ENCODE data around the gene ADCY1. TPM values are rescaled to one million over a fixed set of nuclear protein-coding genes. Genes with fewer than 3 reads are reported as not detected.
A peak's percentile ranks its signal among the peaks of the same experiment; 100 is the strongest.

ADCY1 gene
- total RNA-seq, 1 experiment from 2014 or later = not detected

GRCh38 chr7:45703373-45703821 lies 129.2 kb downstream of the ADCY1 start:
- no TSS peak for BruUV-seq (replicated peaks)
- no peaks in the 10 kb centered on the region for H3K9me3 ChIP-seq (ENCODE audit: insufficient read depth, low read depth)
- no peak for TF ChIP-seq EZH2 (IDR thresholded peaks at IDR 0.05; ENCODE audit: low read depth)
- no peak for TF ChIP-seq CTCF (conservative IDR thresholded peaks at IDR 0.05)
- no peaks in the 10 kb centered on the region for H3K9me2 ChIP-seq (ENCODE audit: insufficient read depth)
- peaks cover 98% of the 10 kb centered on the region for H3K27me3 ChIP-seq (ENCODE audit: insufficient read depth, low read depth)
- H3K27ac ChIP-seq = no peak overlapping the region
- no peaks in the 10 kb centered on the region for H3K36me3 ChIP-seq (ENCODE audit: low read depth)
- H3K4me1 ChIP-seq (replicated peaks; ENCODE audit: insufficient read depth) = no peaks in the 10 kb centered on the region
- ChIA-PET POLR2A (ENCODE audit: unreplicated experiment) (no interaction called here), CTCF (no interaction called here)
- H4K20me1 ChIP-seq (ENCODE audit: insufficient read depth) = no peaks in the 10 kb centered on the region
- no peak overlapping the region for H2AFZ ChIP-seq
- no peaks in the 10 kb centered on the region for H3F3A ChIP-seq (ENCODE audit: insufficient read depth, low read depth)
- intact Hi-C loops (cut with micrococcal nuclease; ENCODE audit: unreplicated experiment) = no loop called here
- no peak for DNase-seq
- H3K79me2 ChIP-seq (ENCODE audit: low read depth) = no peaks in the 10 kb centered on the region
- H3K4me3 ChIP-seq = no peak overlapping the region
- no peak overlapping the region for H3K4me2 ChIP-seq

GRCh38 chr7:45703911-45704682 lies 129.9 kb downstream of the ADCY1 start:
- Histone ChIP-seq H3K27me3 (ENCODE audit: insufficient read depth, low read depth) (peaks cover 98% of the 10 kb centered on the region), H3K27ac (no peak overlapping the region), H3K4me3 (no peak overlapping the region), H3K79me2 (ENCODE audit: low read depth) (no peaks in the 10 kb centered on the region), H2AFZ (no peak overlapping the region), H3K4me2 (no peak overlapping the region), H3K9me2 (ENCODE audit: insufficient read depth) (no peaks in the 10 kb centered on the region), H3K36me3 (ENCODE audit: low read depth) (no peaks in the 10 kb centered on the region), H3K9me3 (ENCODE audit: insufficient read depth, low read depth) (no peaks in the 10 kb centered on the region), H3K4me1 (replicated peaks; ENCODE audit: insufficient read depth) (no peaks in the 10 kb centered on the region), H4K20me1 (ENCODE audit: insufficient read depth) (no peaks in the 10 kb centered on the region), H3F3A (ENCODE audit: insufficient read depth, low read depth) (no peaks in the 10 kb centered on the region)
- CTCF ChIA-PET = no interaction called here
- no TSS peak for BruUV-seq (replicated peaks)
- POLR2A ChIA-PET (ENCODE audit: unreplicated experiment) = no interaction called here
- DNase-seq = no peak
- TF ChIP-seq EZH2 (IDR thresholded peaks at IDR 0.05; ENCODE audit: low read depth) (peak; percentile 88; the same call in 1 of the 2 replicates), CTCF (conservative IDR thresholded peaks at IDR 0.05) (no peak)
- intact Hi-C loops (cut with micrococcal nuclease; ENCODE audit: unreplicated experiment) = no loop called here

GRCh38 chr7:45704683-45705016 lies 130.5 kb downstream of the ADCY1 start:
- ChIA-PET POLR2A (ENCODE audit: unreplicated experiment) (no interaction called here), CTCF (no interaction called here)
- no peaks in the 10 kb centered on the region for H4K20me1 ChIP-seq (ENCODE audit: insufficient read depth)
- no peaks in the 10 kb centered on the region for H3K9me3 ChIP-seq (ENCODE audit: insufficient read depth, low read depth)
- DNase-seq = no peak
- H3K4me1 ChIP-seq (replicated peaks; ENCODE audit: insufficient read depth) = no peaks in the 10 kb centered on the region
- H3K27me3 ChIP-seq (ENCODE audit: insufficient read depth, low read depth) = peaks cover 98% of the 10 kb centered on the region
- H3K4me2 ChIP-seq = no peak overlapping the region
- H3K27ac ChIP-seq = no peak overlapping the region
- no peaks in the 10 kb centered on the region for H3K36me3 ChIP-seq (ENCODE audit: low read depth)
- intact Hi-C loops (cut with micrococcal nuclease; ENCODE audit: unreplicated experiment) = no loop called here
- no peak overlapping the region for H3K4me3 ChIP-seq
- H3F3A ChIP-seq (ENCODE audit: insufficient read depth, low read depth) = no peaks in the 10 kb centered on the region
- TF ChIP-seq EZH2 (IDR thresholded peaks at IDR 0.05; ENCODE audit: low read depth) (no peak; the same call in 1 of the 2 replicates), CTCF (conservative IDR thresholded peaks at IDR 0.05) (no peak)
- H2AFZ ChIP-seq = no peak overlapping the region
- H3K79me2 ChIP-seq (ENCODE audit: low read depth) = no peaks in the 10 kb centered on the region
- BruUV-seq (replicated peaks) = no TSS peak
- no peaks in the 10 kb centered on the region for H3K9me2 ChIP-seq (ENCODE audit: insufficient read depth)
